Skeletal muscle tissue (tissue), 4 donors: ENCODE measurements around the gene MAPKBP1. TPM values are rescaled to one million over a fixed set of nuclear protein-coding genes. Genes with fewer than 3 reads are reported as not detected.

Source experiments
- H3K27ac ChIP-seq: one replicate; pipeline ENCODE4 v1.7.0; 2013; ENCODE audit warnings: mild to moderate bottlenecking, low read depth, low read length, inconsistent platforms
- H3K27me3 ChIP-seq, 3 donors: one replicate each; pipeline ENCODE4 v1.7.0; 2013; ENCODE audit warnings: low read length in 3 of 3; ENCODE audit not compliant: control insufficient read depth in 3 of 3, insufficient read depth in 3 of 3
- H3K36me3 ChIP-seq, 3 donors: one replicate each; pipeline ENCODE4 v1.7.0; 2013; ENCODE audit warnings: low read length in 3 of 3; ENCODE audit not compliant: control insufficient read depth in 3 of 3, insufficient read depth in 3 of 3
- H3K4me1 ChIP-seq, 3 donors: one replicate each; pipeline ENCODE4 v1.7.0; 2013; ENCODE audit warnings: low read length in 3 of 3, mild to moderate bottlenecking in 3 of 3; ENCODE audit not compliant: control insufficient read depth in 3 of 3, insufficient read depth in 3 of 3
- H3K4me3 ChIP-seq, 3 donors: one replicate each; pipeline ENCODE4 v1.7.0; 2013; ENCODE audit warnings: low read length in 3 of 3
- H3K9ac ChIP-seq, 3 donors: one replicate each; pipeline ENCODE4 v1.7.0; 2013; ENCODE audit warnings: low read length in 3 of 3, mild to moderate bottlenecking in 3 of 3, moderate library complexity in 2 of 3, low read depth in 1 of 3
- H3K9me3 ChIP-seq, 3 donors: one replicate each; pipeline ENCODE4 v1.7.0; 2013; ENCODE audit warnings: low read length in 3 of 3; ENCODE audit not compliant: control insufficient read depth in 3 of 3
- total RNA-seq: library from RNA; depleted of rRNA; stranded (reverse); fragments of >200 nt; gene quantifications from one replicate; pipeline ENCODE4 v1.2.3, GENCODE V29; 2014
- donor health status: Osteomylitis.

MAPKBP1 gene
- total RNA-seq, 1 donor from 2014 or later, result 10.4 TPM

GRCh38 chr15:41792000-41792637 is 17.8 kb downstream of the MAPKBP1 start:
- Histone ChIP-seq H3K36me3 (no peaks in the 10 kb centered on the region), H3K9ac (peak overlapping the region in 1 of 3 donors; percentile 45), H3K4me3 (no peak overlapping the region), H3K9me3 (no peaks in the 10 kb centered on the region), H3K4me1 (peaks cover 36 to 57% (median 52%) of the 10 kb centered on the region in 3 donors), H3K27me3 (no peaks in the 10 kb centered on the region), H3K27ac (peak overlapping the region; percentile 61)

GRCh38 chr15:41794081-41794480 is 19.8 kb downstream of the MAPKBP1 start:
- Histone ChIP-seq H3K4me3 (no peak overlapping the region), H3K27me3 (no peaks in the 10 kb centered on the region), H3K4me1 (peaks cover 39 to 50% (median 43%) of the 10 kb centered on the region in 3 donors), H3K9ac (no peak overlapping the region), H3K36me3 (no peaks in the 10 kb centered on the region), H3K9me3 (no peaks in the 10 kb centered on the region), H3K27ac (no peak overlapping the region)

- H3K4me1 ChIP-seq, result peaks cover 21 to 28% (median 21%) of the 10 kb centered on the region in 3 donors
- H3K36me3 ChIP-seq, result peaks cover 2 to 9% (median 5%) of the 10 kb centered on the region in 3 donors
- no peak overlapping the region for H3K9ac ChIP-seq
- H3K27me3 ChIP-seq, result no peaks in the 10 kb centered on the region
- peak overlapping the region; percentile 36 for H3K27ac ChIP-seq
- no peak overlapping the region for H3K4me3 ChIP-seq
- no peaks in the 10 kb centered on the region for H3K9me3 ChIP-seq
Measured at GRCh38 chr15:41795996-41796856, 21.9 kb downstream of the MAPKBP1 start.

- peaks cover 2 to 9% (median 5%) of the 10 kb centered on the region in 3 donors for H3K36me3 ChIP-seq
- peaks cover 9 to 17% (median 10%) of the 10 kb centered on the region in 3 donors for H3K4me1 ChIP-seq
- no peak overlapping the region for H3K9ac ChIP-seq
- no peak overlapping the region for H3K27ac ChIP-seq
- H3K4me3 ChIP-seq, result no peak overlapping the region
- H3K27me3 ChIP-seq, result no peaks in the 10 kb centered on the region
- H3K9me3 ChIP-seq, result no peaks in the 10 kb centered on the region
Measured at GRCh38 chr15:41797201-41797944, 23.1 kb downstream of the MAPKBP1 start.

- Histone ChIP-seq H3K27ac (no peak overlapping the region), H3K4me1 (peaks cover 5 to 13% (median 6%) of the 10 kb centered on the region in 3 donors), H3K27me3 (no peaks in the 10 kb centered on the region), H3K4me3 (no peak overlapping the region), H3K36me3 (peaks cover 2 to 9% (median 5%) of the 10 kb centered on the region in 3 donors), H3K9me3 (no peaks in the 10 kb centered on the region), H3K9ac (no peak overlapping the region)
Measured at GRCh38 chr15:41798607-41799487, 24.6 kb downstream of the MAPKBP1 start.

GRCh38 chr15:41799488-41799805 is 25.2 kb downstream of the MAPKBP1 start:
- peaks cover 5 to 16% (median 8%) of the 10 kb centered on the region in 3 donors for H3K4me1 ChIP-seq
- H3K4me3 ChIP-seq, result no peak overlapping the region
- no peaks in the 10 kb centered on the region for H3K27me3 ChIP-seq
- H3K9me3 ChIP-seq, result no peaks in the 10 kb centered on the region
- peaks cover 2 to 9% (median 5%) of the 10 kb centered on the region in 3 donors for H3K36me3 ChIP-seq
- H3K9ac ChIP-seq, result no peak overlapping the region
- H3K27ac ChIP-seq, result no peak overlapping the region

GRCh38 chr15:41801185-41801584 is 26.9 kb downstream of the MAPKBP1 start:
- peaks cover under 1 to 18% (median 7%) of the 10 kb centered on the region in 3 donors for H3K4me1 ChIP-seq
- peaks cover 2 to 9% (median 5%) of the 10 kb centered on the region in 3 donors for H3K36me3 ChIP-seq
- no peaks in the 10 kb centered on the region for H3K27me3 ChIP-seq
- no peak overlapping the region for H3K9ac ChIP-seq
- no peak overlapping the region for H3K27ac ChIP-seq
- H3K9me3 ChIP-seq, result no peaks in the 10 kb centered on the region
- no peak overlapping the region for H3K4me3 ChIP-seq

GRCh38 chr15:41801850-41802455 is 27.7 kb downstream of the MAPKBP1 start:
- Histone ChIP-seq H3K4me3 (no peak overlapping the region), H3K36me3 (peaks cover 2 to 9% (median 5%) of the 10 kb centered on the region in 3 donors), H3K9me3 (no peaks in the 10 kb centered on the region), H3K27me3 (no peaks in the 10 kb centered on the region), H3K9ac (no peak overlapping the region), H3K4me1 (peaks cover 0 to 12% (median 7%) of the 10 kb centered on the region in 3 donors), H3K27ac (no peak overlapping the region)

- H3K27me3 ChIP-seq, result no peaks in the 10 kb centered on the region
- no peaks in the 10 kb centered on the region for H3K9me3 ChIP-seq
- no peak overlapping the region for H3K9ac ChIP-seq
- H3K4me3 ChIP-seq, result no peak overlapping the region
- H3K4me1 ChIP-seq, result peaks cover 0 to 9% (median 4%) of the 10 kb centered on the region in 3 donors
- H3K36me3 ChIP-seq, result peaks cover 2 to 9% (median 5%) of the 10 kb centered on the region in 3 donors
- H3K27ac ChIP-seq, result no peak overlapping the region
Measured at GRCh38 chr15:41804361-41804760, 30.1 kb downstream of the MAPKBP1 start.
